Measurements from ENCODE around the gene HSPA4L.

The HSPA4L gene

GRCh38 chr4:127829014-127829413, 46.9 kb downstream of the HSPA4L start:
- Mint-ChIP-seq H3K27me3 (peaks cover 4% of the 10 kb centered on the region), H3K4me3 (no peak overlapping the region), H3K9me3 (ENCODE audit: low read depth) (no peaks in the 10 kb centered on the region), H3K4me1 (ENCODE audit: low read depth) (no peaks in the 10 kb centered on the region), H3K36me3 (no peaks in the 10 kb centered on the region), H3K27ac (no peak overlapping the region)

GRCh38 chr4:127832585-127832984, 50.5 kb downstream of the HSPA4L start:
- H3K36me3 Mint-ChIP-seq, result no peaks in the 10 kb centered on the region
- no peaks in the 10 kb centered on the region for H3K27me3 Mint-ChIP-seq
- no peak overlapping the region for H3K27ac Mint-ChIP-seq
- no peaks in the 10 kb centered on the region for H3K4me1 Mint-ChIP-seq (ENCODE audit: low read depth)
- H3K9me3 Mint-ChIP-seq (ENCODE audit: low read depth), result no peaks in the 10 kb centered on the region
- no peak overlapping the region for H3K4me3 Mint-ChIP-seq

- Mint-ChIP-seq H3K27ac (no peak overlapping the region), H3K36me3 (peaks cover 47% of the 10 kb centered on the region), H3K27me3 (no peaks in the 10 kb centered on the region), H3K9me3 (ENCODE audit: low read depth) (peaks cover 18% of the 10 kb centered on the region), H3K4me3 (no peak overlapping the region), H3K4me1 (ENCODE audit: low read depth) (no peaks in the 10 kb centered on the region)
Observed at GRCh38 chr4:127843704-127844600, 61.8 kb downstream of the HSPA4L start.

- Mint-ChIP-seq H3K27ac (no peak overlapping the region), H3K4me1 (ENCODE audit: low read depth) (no peaks in the 10 kb centered on the region), H3K9me3 (ENCODE audit: low read depth) (peaks cover 22% of the 10 kb centered on the region), H3K4me3 (no peak overlapping the region), H3K36me3 (peaks cover 50% of the 10 kb centered on the region), H3K27me3 (no peaks in the 10 kb centered on the region)
Observed at GRCh38 chr4:127844601-127845116, 62.5 kb downstream of the HSPA4L start.

GRCh38 chr4:127846061-127846460, 63.9 kb downstream of the HSPA4L start:
- H3K4me3 Mint-ChIP-seq, result no peak overlapping the region

GRCh38 chr4:127846765-127847164, 64.6 kb downstream of the HSPA4L start:
- Mint-ChIP-seq H3K9me3 (ENCODE audit: low read depth) (peaks cover 39% of the 10 kb centered on the region), H3K4me1 (ENCODE audit: low read depth) (no peaks in the 10 kb centered on the region), H3K27ac (no peak overlapping the region), H3K36me3 (peaks cover 63% of the 10 kb centered on the region), H3K27me3 (no peaks in the 10 kb centered on the region), H3K4me3 (no peak overlapping the region)

More at GRCh38 chr4:127846061-127846460, 63.9 kb downstream of the HSPA4L start:
- peaks cover 60% of the 10 kb centered on the region for H3K36me3 Mint-ChIP-seq
- H3K27ac Mint-ChIP-seq, result no peak overlapping the region
- H3K27me3 Mint-ChIP-seq, result no peaks in the 10 kb centered on the region
- no peaks in the 10 kb centered on the region for H3K4me1 Mint-ChIP-seq (ENCODE audit: low read depth)
- peaks cover 35% of the 10 kb centered on the region for H3K9me3 Mint-ChIP-seq (ENCODE audit: low read depth)

DNA sequence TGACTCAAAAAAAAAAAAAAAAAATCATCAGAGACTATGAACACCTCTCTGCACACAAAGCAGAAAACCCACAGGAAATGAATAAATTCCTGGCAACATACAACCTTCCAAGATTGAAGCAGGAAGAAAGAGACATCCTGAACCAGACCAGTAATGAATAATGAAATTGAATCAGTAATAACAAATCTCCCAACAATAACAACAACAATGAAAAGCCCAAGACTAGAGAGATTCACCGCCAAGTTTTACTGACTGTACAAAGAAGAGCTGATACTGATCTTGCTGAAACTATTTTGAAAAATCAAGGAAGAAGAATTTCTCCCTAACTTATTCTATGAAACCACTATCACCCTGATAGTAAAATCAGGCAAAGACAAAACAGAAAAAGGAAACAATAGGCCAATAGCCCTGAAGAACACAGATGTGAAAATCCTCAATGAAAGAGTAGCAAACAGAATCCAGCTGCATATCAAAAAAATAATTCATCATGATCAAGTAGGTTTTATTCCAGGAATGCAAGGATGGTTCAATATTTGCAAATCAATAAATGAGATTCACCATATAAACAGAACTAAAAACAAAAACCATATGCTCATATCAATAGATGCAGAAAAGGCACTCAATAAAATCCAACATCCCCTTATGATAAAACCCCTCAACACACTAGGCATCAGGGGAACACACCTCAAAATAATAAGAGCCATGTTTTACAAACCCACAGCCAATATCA, 67.5 kb downstream of the HSPA4L start:
- peaks cover 52% of the 10 kb centered on the region for H3K9me3 Mint-ChIP-seq (ENCODE audit: low read depth)
- no peaks in the 10 kb centered on the region for H3K27me3 Mint-ChIP-seq
- no peak overlapping the region for H3K27ac Mint-ChIP-seq
- peaks cover 58% of the 10 kb centered on the region for H3K36me3 Mint-ChIP-seq
- no peak overlapping the region for H3K4me3 Mint-ChIP-seq
- H3K4me1 Mint-ChIP-seq (ENCODE audit: low read depth), result no peaks in the 10 kb centered on the region

GRCh38 chr4:127852661-127853060, 70.5 kb downstream of the HSPA4L start:
- H3K27ac Mint-ChIP-seq, result no peak overlapping the region
- H3K36me3 Mint-ChIP-seq, result peaks cover 45% of the 10 kb centered on the region
- peaks cover 46% of the 10 kb centered on the region for H3K9me3 Mint-ChIP-seq (ENCODE audit: low read depth)
- H3K27me3 Mint-ChIP-seq, result no peaks in the 10 kb centered on the region
- H3K4me1 Mint-ChIP-seq (ENCODE audit: low read depth), result no peaks in the 10 kb centered on the region
- H3K4me3 Mint-ChIP-seq, result no peak overlapping the region

DNA sequence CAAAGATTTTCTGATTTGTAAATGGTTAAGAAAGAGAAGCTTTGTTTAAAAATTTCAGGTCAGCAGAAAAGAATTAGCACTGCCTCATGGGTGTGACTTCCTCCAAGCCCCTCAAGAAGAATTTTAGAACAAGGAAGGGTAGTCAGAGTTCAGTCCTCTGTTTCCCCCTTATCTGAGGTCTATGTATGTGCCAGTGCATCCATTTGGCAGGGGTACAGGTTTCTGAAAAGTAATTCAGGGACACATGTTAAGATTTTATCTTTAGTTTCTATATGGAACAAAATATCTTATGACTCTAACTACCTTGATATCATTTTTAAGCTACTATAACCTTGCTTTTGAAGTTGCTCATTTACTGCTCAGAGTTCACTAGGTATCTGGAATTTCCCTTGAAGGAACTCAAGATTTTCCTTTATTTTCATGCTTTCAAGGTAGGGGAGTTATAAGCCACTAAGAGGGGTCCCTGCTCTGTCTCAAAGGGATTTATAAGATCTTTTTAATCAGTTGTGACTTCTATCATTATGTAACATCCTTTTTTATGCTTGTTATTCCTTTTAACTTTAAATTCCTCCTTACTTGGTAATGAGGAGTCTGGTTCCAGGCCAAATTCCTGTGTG, 74.2 kb downstream of the HSPA4L start:
- Mint-ChIP-seq H3K27ac (no peak overlapping the region), H3K4me1 (ENCODE audit: low read depth) (no peaks in the 10 kb centered on the region), H3K9me3 (ENCODE audit: low read depth) (peaks cover 44% of the 10 kb centered on the region), H3K4me3 (no peak overlapping the region), H3K36me3 (peaks cover 42% of the 10 kb centered on the region), H3K27me3 (no peaks in the 10 kb centered on the region)

DNA sequence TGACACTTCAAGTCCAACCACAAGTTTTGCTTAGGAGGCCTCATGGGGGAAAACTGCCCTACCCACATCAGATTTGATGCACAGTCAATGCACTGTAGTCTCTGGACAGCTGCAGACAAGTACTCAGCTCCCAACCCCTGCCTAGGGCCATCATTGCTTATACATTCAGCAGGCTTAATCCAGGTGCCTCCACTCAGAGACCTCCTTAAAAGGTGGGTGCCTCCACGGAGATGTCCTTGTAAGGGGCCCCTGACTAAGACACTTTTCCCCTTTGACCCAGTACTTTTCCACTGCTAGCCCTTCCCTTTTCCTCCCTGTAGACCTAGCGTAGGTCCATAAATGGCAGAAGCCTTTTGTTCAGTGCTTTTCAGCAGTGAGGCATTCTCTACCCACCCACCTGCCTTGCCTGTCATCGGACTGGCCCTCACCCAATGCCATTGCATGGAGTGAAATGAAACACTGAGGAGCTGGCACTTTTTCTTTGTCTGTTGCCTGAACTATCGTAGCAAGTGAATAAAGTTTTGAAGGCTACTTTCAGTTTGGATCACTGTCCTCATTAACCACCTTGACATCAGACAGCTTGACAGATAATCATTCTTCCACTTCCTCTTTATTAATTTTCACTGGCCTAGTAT, 74.8 kb downstream of the HSPA4L start:
- Mint-ChIP-seq H3K4me1 (ENCODE audit: low read depth) (no peaks in the 10 kb centered on the region), H3K36me3 (peaks cover 38% of the 10 kb centered on the region), H3K4me3 (no peak overlapping the region), H3K9me3 (ENCODE audit: low read depth) (peaks cover 39% of the 10 kb centered on the region), H3K27ac (no peak overlapping the region), H3K27me3 (no peaks in the 10 kb centered on the region)

GRCh38 chr4:127857641-127858040, 75.5 kb downstream of the HSPA4L start:
- H3K27ac Mint-ChIP-seq, result no peak overlapping the region
- H3K9me3 Mint-ChIP-seq (ENCODE audit: low read depth), result peaks cover 36% of the 10 kb centered on the region
- H3K4me3 Mint-ChIP-seq, result no peak overlapping the region
- H3K4me1 Mint-ChIP-seq (ENCODE audit: low read depth), result peaks cover 2% of the 10 kb centered on the region
- H3K36me3 Mint-ChIP-seq, result peaks cover 35% of the 10 kb centered on the region
- H3K27me3 Mint-ChIP-seq, result no peaks in the 10 kb centered on the region

- Mint-ChIP-seq H3K9me3 (ENCODE audit: low read depth) (no peaks in the 10 kb centered on the region), H3K36me3 (peaks cover 3% of the 10 kb centered on the region), H3K4me3 (no peak overlapping the region), H3K27ac (no peak overlapping the region), H3K27me3 (no peaks in the 10 kb centered on the region), H3K4me1 (ENCODE audit: low read depth) (no peaks in the 10 kb centered on the region)
Observed at GRCh38 chr4:127868196-127868595, 86.1 kb downstream of the HSPA4L start.

GRCh38 chr4:127870281-127870680, 88.2 kb downstream of the HSPA4L start:
- H3K36me3 Mint-ChIP-seq, result peaks cover 6% of the 10 kb centered on the region
- H3K27me3 Mint-ChIP-seq, result no peaks in the 10 kb centered on the region

GRCh38 chr4:127870688-127871087, 88.6 kb downstream of the HSPA4L start:
- H3K4me1 Mint-ChIP-seq (ENCODE audit: low read depth), result no peaks in the 10 kb centered on the region
- peaks cover 9% of the 10 kb centered on the region for H3K36me3 Mint-ChIP-seq
- no peak overlapping the region for H3K4me3 Mint-ChIP-seq
- H3K27me3 Mint-ChIP-seq, result no peaks in the 10 kb centered on the region
- H3K9me3 Mint-ChIP-seq (ENCODE audit: low read depth), result no peaks in the 10 kb centered on the region
- no peak overlapping the region for H3K27ac Mint-ChIP-seq

More at GRCh38 chr4:127870281-127870680, 88.2 kb downstream of the HSPA4L start:
- Mint-ChIP-seq H3K4me1 (ENCODE audit: low read depth) (no peaks in the 10 kb centered on the region), H3K27ac (no peak overlapping the region), H3K9me3 (ENCODE audit: low read depth) (no peaks in the 10 kb centered on the region), H3K4me3 (no peak overlapping the region)
